ENCODE measurements around the gene CEND1.

Gene CEND1

DNA sequence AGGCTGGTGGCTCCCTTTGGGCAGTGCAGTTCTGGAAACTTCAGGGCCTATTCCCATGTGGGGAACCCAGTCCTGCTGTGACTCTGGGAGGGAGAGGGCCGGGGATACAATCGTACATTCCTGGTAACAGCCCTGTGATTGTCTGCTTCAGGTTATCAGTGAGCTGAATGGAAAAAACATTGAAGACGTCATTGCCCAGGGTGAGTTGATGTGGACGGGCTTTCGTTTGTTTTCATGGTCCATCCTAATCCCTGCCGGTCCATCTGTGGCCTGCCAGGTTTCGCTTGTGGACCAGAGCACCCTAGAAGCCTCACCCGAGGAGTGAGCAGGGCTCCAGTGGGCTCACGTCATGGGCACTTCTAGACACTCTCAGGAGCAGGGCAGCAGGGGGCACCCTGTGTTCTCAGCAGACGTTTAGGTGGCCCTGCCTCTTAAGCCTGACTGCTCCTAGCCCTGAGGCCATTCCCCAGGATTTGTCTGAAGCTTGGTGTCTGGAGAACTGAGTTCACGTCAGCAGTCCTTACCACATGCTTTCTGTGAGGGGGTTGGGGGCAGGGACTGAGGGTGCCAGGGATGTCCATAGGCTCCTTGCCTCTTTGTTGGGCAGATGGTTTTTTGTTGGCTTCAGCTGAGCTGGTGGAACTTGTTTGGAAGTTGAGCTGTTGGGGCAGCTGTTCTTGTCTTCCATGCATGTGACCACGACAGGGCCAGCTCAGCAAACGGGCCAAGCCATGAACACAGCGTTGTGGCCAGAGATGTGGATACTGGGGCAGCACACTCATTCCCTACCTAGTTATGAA lies 21.8 kb upstream of the CEND1 start:
- peak; percentile 59 for DNase-seq

DNA sequence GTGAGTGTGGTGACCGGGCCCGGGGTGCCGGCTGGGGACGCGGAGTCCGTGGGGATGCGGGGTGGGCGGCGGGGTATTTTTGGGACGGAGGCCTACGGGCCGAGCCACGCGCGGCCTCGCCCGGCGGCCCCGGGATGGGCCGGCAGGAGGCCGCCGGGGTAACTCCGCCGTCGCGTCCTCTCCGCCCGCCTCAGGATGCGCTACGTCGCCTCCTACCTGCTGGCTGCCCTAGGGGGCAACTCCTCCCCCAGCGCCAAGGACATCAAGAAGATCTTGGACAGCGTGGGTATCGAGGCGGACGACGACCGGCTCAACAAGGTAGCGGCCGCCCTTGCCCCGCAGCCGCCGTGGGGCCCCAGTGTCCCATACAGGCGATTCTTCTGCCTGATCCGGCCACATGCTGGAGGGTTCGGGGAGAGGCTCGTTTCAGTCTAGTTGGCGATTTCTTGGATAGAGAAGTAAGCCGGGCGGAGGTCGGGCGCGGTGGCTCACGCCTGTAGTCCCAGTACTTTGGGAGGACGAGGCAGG lies 20.2 kb upstream of the CEND1 start:
- DNase-seq: peak; percentile 68

GRCh38 chr11:809287-810039 lies 19.6 kb upstream of the CEND1 start, which contains the start of gene RPLP2:
TSS of gene RPLP2 (plus strand) at chr11:809967. CDS start at chr11:810235, 268 bp downstream.
- peak; percentile 99 for DNase-seq

- DNase-seq: peak; percentile 66
Observed at GRCh38 chr11:808427-809286, 18.8 kb upstream of the CEND1 start.

GRCh38 chr11:804599-804964 lies 14.7 kb upstream of the CEND1 start:
- DNase-seq: no peak

GRCh38 chr11:803770-804598 lies 14.1 kb upstream of the CEND1 start:
- no peak for DNase-seq

DNA sequence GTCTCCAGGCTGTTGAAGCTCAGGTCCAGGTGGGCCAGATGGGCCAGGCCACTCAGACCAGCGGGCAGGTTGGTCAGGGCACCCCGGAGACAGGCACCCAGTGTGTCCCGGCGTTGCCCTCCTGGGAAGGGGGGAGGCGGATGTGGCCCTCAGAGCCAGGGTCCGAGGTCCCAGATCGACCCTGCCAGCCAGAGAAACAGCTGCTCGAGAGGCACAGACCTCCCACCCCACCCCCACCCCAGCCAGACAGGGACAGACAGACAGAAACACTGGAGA lies 13.5 kb upstream of the CEND1 start:
- DNase-seq: no peak

GRCh38 chr11:802693-803466 lies 13.0 kb upstream of the CEND1 start:
- DNase-seq: no peak

GRCh38 chr11:802018-802617 lies 12.2 kb upstream of the CEND1 start:
- DNase-seq: no peak

DNA sequence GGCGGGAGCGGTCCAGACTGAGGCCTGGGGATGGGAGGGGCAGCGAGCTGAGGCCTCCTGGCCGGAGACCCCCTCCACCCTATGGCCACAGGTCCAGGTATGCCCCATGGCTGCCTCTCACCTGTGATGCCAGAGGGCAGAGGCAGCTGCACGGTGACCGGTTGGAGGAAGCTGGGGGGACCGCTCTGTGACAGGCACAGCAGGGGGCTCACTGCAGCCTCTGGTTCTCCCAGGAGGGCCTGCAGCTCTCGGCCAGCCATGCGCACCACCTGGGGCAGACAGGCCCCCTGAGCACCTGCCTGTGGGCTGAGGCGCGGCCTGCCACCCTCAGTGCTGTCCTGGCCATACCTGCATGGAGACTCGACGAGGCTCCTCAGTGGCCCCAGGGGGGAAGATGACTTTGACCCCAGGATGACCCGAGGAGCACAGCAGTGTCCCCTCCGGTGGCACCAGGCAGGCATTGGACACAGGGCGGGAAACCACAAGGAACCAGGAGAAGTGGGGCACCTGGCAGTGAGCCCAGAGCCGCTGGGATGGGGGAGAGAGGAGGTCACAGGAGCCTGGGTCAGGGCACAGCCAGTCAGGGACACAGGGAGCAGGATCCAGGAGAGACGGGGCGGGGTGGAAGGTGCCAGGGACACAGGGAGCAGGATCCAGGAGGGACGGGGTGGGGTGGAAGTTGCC lies 11.3 kb upstream of the CEND1 start:
- DNase-seq: no peak

DNA sequence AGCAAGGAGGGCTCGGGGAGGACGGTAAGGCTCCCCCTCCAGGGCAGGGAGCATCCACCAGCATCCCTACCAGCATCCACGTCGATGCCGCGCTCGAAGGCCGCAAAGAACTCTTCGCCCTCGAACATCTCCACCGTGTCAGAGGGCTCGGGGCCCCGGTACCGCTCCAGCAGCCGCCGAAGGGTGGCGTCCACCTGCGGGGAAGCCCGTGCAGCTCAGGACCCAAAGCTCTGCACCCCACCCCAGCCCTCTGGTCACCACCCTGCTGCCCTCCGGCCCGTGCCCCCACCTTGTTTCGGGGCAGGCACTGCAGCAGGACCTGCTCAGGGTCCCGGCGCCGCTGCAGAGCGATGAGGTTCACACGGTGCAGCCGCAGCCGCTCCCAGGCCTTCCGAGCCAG lies 10.6 kb upstream of the CEND1 start:
- DNase-seq: no peak

DNA sequence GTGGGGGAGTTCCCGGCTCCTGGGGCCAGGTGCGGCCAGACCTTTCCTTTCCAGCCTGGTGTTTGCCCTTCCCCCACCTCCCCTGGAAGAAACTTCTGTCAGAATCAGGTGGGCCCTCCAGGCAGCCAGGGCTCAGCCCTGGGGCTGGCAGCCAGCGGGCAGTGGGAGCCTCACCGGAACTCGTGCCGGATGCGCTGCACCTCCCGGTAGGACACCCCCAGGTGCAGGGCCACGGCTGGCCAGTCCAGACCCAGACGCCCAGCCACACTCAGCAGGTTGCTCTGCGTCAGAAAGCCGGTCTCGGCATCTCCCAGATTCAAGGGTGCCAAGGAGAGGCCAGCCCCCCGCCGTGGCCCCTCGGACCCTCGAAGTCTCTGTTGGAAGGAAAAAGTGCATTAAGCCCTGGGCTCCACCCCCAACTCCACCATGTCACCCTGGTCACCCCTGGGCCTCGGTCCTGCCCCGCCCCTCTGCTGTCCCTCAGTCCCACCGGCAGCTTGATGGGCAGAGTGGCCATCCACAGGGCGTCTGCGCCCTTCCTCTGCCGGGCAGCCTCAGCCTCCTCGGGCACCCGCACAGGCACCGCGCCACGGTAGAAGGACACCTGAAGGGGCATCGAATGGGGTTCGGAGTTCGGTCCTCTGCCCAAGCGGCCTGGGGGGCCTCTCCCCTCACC lies 9.9 kb upstream of the CEND1 start:
- no peak for DNase-seq

GRCh38 chr11:798093-798713 lies 8.3 kb upstream of the CEND1 start, which contains the start of gene SLC25A22:
TSS of gene SLC25A22 (minus strand) at chr11:798281. CDS start at chr11:795006, 3,275 bp downstream.
- peak; percentile 92 for DNase-seq

DNA sequence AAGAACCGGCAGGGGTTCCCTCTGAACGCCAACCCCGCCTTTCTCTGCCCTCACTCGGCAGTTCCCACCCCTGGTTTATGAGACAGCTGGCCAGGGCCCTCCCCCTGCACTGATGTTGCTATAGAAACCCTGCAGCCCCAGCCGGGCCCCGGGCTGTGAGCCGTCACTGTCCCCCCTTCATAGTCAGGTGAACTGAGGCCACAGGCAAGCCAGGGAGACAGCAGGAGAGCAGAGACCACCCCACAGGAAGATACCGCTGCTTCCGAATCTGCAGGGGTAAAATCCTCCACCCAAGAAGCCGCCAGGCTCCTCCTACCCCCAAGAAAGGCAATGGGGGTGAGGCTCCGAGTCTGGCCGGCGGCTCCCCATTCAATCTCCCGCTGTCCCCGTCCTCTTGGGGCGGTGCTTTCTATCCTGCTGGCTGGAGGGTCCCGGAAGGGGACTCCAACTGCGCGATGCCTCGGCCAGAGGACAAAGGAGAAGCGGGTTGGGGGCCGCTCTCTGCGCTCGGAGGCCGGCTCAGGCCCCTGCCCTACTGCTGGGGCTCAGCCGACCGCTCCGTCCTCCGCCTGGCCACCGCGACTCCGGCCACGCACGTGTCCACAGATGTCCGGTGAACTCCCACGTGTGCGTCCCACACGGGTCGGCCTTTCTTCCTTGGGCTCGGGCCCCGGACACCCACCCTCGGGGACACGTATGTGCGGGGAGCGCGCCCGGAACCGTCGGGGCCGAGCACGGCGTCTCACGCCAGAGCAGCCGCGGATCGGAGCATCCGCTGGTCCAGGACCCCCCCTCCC lies 7.6 kb upstream of the CEND1 start:
- DNase-seq: peak; percentile 87

DNA sequence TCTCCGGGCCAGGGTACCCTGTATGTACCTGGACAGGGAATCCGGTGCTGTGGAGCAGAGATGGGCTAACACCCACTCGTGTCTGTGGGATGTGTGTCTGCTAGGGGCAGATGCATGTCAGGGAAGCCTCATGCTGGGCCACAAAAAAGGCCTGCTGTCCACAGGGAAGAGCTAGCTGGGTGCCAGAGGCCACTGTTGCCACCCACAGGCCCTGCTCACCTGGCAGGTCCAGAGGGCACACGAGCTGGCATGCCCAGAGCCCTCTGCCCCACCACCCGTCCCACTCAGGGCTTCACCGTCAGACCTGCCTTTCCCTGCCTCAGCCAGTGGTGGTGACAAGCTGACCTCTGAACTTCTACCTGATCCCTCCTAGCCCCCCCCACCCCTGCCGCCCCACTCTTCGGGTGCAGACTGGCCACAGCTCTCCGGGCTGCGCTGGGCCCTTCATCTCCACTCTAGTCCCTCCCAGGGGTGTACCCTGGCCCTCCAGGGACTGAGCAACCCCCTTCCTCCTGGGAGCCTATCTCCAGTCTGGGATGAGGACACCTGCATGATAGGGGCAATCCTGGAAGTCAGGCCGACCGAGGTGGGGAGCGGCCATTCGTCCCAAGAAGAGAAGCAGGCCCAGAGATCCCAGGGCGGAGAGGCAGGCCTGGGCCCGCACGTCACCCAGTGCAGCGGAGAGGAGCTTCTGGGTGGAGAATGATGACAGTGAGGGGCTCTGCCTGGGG lies 6.8 kb upstream of the CEND1 start:
- peak; percentile 86 for DNase-seq

DNA sequence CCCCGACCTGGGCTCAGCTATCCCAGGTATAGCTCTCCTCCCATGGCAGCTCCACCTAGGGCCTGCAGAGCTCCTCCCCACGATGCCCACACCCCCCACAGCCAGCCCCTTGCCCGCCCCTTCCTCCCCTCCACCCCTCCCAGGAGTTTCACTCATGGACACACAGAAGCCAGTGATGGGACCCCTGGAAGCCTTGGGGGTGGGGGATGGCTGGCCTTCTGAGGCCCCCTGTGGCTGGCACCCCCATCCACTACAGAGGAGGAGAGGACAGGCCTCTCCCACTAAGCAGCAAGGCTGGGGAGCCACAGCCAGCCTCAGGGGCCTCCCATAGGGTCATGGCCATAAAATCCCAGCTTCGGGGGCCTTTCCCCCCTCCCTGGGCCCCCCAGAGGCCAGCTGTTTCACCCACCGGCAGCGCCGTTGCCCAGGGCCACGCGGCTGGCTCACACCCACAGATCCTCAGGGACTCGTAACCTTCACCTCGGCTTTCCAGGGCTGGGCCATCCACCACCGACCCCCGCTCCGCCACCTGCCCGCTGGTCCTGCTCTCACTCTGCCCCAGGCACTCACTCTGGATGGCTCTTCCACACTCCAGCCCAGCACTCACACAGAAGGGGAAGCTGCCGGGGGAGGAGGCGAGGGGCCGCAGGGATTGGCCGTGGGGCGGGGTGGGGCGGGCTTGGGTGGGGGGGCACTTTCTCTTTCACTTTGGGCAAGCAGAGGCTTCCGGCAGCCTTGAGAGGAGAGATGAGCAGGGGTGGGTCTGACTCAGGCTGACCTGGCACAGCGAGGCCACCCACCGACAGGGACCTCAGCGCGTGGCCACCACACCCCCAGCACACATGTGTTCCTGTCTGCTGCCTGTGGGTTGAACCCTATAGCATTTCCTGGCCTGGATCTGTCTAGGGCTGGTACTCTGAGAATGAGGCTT lies 6.0 kb upstream of the CEND1 start:
- DNase-seq: peak; percentile 89
